ENCODE data around the gene RASGEF1B.

The RASGEF1B gene

DNA sequence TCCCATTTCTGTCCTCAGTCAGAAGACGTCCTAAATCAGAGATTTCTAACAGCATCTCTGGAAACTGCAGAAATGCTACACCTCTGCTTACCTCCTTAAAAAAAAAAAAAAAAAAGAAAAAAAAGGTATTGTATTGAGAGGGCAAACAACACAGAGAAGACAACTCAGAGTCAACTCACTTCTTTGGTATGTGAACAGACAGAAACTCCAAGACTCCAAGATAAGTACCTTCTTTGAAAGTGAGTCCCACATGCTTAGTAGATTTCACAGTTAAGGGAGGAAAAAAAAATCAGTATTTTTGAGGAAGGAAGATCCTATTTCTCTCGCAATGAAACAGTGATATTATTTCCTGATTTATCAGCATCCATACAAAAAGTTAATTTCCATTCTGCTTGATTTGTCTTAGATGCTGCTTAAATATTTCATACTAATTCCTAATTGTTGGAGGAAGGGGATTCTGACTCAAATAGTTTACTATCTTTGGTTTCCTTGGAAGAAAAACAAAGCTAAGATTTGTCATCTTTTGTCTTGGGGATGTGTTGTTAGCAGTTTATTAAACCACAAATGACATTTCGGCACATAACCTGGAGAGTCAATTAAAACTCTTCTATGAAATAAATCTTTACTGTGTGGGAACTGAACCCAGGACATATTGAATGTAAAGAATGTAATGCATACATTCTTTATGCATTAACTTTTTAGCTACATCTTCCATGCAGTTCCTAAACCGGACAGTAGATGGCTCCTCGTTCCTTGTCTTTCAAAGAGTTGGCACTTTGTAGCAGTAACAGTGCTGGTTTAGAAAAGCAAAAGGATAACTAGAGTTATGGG is 4.7 kb downstream of the RASGEF1B start:
- DNase-seq (ENCODE audit: low read depth in 2 of 2): peak; percentile 62 to 64

GRCh38 chr4:81465406-81466340 is 6.0 kb downstream of the RASGEF1B start:
- DNase-seq (ENCODE audit: low read depth in 2 of 2): no peak

DNA sequence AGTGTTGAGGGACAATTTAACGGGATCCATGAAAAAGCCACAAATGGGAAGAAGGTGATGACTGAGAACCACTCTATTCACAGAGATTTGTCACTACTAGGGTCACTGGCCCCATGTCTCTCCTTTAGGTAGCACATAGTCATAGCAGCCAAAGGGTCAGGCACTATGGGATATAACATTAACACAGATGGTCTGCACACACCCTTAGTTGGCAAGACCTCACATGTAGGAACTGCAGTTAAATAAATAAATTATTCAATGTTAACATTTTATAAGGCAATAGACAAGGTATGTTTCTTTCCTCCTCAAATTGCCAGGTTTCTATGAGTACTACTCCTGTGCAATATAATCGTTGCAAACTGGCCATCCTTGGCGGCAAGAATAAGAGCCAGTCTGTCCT is 10.9 kb downstream of the RASGEF1B start:
- no peak for DNase-seq (ENCODE audit: low read depth in 2 of 2)

DNA sequence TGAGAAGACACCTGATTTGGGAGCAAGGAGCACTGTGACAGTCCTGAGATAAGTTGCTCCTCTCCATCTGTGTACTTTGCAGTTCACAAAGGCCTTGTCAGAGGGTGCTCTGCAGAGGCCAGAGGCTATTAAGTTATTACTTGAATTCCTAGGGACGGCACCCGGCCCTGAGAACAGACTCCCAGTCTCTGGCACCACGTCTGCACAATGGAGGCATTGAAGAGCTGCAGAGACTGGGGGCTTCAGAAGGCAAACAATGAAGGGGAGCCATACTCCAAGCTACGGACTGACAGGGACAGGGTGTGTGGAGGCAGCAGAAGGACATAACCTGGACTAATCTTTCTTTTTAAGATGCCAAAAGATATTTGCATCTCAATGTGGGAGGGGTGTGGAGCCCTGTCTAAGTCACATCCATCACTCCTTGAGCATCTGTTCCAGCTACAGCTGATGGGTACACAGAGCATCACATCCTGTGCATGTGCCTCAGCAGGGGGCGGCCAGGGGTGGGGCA is 11.5 kb downstream of the RASGEF1B start:
- DNase-seq (ENCODE audit: low read depth in 2 of 2): no peak

- no peak for DNase-seq (ENCODE audit: low read depth in 2 of 2)
Measured at GRCh38 chr4:81459228-81459627, 12.5 kb downstream of the RASGEF1B start.

- DNase-seq (ENCODE audit: low read depth in 2 of 2): no peak
Measured at GRCh38 chr4:81457921-81458520, 13.7 kb downstream of the RASGEF1B start.

DNA sequence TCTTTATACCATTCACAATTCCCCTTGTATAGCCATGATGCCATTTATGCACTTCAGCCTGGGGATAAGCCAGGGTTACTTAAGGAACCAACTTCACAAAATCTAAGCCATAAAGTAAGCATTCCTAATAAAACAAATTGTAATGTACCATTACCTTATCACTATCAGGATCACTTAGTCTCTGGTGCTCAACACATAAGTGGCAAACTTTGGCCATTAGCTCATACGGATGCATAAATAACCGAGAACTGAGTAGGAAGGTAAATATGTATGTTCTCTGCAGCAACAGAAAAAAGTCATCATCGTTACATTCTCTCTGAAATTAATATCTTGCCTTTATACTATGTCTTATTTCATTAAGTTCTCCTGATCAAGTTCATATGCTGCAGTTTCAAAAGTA is 14.4 kb downstream of the RASGEF1B start:
- no peak for DNase-seq (ENCODE audit: low read depth in 2 of 2)

GRCh38 chr4:81455897-81456296 is 15.8 kb downstream of the RASGEF1B start:
- no peak for DNase-seq (ENCODE audit: low read depth in 2 of 2)

- no peak for DNase-seq (ENCODE audit: low read depth in 2 of 2)
Measured at GRCh38 chr4:81454948-81455347, 16.8 kb downstream of the RASGEF1B start.

DNA sequence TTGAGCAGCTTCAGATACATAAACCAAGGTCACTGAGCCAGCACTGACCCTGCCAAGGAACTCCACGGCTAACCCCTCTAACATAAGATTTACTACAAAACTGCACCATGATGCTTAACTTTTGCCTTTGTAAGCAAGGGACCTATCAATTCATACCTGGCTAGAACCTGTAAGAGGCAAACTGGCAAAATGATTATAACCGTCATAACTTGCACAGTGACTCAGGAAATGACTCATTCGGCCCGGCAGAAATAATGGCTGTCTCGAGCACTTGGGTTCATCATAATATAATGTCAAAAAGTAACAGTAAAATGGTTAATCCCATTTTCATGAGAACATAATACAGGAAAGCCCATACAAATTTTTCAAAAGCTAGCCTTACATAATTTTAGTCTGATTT is 17.2 kb downstream of the RASGEF1B start:
- peak; percentile 30 to 34 for DNase-seq (ENCODE audit: low read depth in 2 of 2)

DNA sequence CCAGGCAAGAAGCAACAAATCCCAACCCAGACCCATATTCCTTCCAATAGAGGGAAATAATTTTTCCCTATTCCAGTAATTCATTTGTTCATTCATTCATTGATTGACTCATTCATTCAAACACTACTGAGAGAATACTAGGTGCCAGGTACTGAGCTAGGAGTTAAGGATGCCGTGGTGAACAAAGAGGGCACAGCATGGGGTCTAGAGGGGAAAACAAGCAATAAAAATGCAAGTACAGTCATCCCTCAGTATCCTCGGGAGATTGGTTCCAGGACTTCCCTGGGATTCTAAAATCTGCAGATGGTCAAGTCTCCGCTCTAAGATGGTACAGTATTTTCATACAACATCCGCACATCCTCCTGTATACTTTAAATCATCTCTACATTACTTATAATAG is 18.7 kb downstream of the RASGEF1B start:
- no peak for DNase-seq (ENCODE audit: low read depth in 2 of 2)

GRCh38 chr4:81452452-81453006 is 19.2 kb downstream of the RASGEF1B start:
- no peak for DNase-seq (ENCODE audit: low read depth in 2 of 2)

DNA sequence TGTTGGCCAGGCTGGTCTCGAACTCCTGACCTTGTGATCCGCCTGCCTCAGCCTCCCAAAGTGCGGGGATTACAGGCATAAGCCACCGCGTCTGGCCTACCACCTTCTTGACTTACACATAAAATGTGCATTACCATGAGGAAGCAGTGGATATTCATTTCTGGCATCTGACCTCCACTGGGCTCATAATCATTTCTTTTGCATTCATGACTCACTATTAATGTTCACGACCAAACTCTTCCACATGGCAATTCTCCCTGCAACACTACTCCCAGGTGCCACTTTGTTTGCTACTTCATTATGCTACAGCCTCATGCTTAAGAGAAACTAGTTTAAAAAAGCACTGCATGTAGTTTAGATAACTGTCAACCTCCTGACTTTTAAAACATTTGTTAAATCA is 22.7 kb downstream of the RASGEF1B start:
- DNase-seq (ENCODE audit: low read depth in 2 of 2): no peak

GRCh38 chr4:81447566-81448229 is 24.0 kb downstream of the RASGEF1B start:
- DNase-seq (ENCODE audit: low read depth in 2 of 2): no peak

GRCh38 chr4:81446634-81447033 is 25.1 kb downstream of the RASGEF1B start:
- no peak for DNase-seq (ENCODE audit: low read depth in 2 of 2)

- DNase-seq (ENCODE audit: low read depth in 2 of 2): no peak
Measured at GRCh38 chr4:81445196-81445595, 26.5 kb downstream of the RASGEF1B start.

DNA sequence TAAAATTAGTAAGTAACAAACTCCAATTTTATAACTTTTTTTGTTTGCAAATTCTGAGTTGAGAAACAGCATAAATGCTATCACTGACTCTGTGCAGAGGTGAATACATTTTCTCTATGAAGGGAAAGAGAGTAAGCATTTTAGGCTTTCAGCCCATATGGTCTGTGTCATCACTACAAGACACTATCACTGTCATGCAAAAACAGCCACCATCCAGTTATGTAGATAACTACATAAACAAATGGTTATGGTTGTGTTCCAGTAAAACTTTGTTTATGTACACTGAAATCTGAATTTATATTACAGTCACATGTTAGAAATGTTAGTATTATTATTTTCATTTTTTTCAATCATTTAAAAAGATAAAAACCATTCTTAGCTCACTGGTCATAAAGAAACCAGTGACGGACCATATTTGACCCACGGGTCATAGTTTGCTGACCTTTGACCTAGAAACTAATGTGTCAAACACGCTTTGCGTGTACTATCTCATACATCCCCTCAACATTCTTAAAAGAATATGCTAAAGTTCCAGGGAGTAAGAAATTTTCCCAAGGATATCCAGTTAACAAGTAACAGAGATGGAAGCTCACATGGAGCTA is 29.1 kb downstream of the RASGEF1B start:
- DNase-seq (ENCODE audit: low read depth in 2 of 2): no peak

GRCh38 chr4:81440949-81441348 is 30.8 kb downstream of the RASGEF1B start:
- no peak for DNase-seq (ENCODE audit: low read depth in 2 of 2)

DNA sequence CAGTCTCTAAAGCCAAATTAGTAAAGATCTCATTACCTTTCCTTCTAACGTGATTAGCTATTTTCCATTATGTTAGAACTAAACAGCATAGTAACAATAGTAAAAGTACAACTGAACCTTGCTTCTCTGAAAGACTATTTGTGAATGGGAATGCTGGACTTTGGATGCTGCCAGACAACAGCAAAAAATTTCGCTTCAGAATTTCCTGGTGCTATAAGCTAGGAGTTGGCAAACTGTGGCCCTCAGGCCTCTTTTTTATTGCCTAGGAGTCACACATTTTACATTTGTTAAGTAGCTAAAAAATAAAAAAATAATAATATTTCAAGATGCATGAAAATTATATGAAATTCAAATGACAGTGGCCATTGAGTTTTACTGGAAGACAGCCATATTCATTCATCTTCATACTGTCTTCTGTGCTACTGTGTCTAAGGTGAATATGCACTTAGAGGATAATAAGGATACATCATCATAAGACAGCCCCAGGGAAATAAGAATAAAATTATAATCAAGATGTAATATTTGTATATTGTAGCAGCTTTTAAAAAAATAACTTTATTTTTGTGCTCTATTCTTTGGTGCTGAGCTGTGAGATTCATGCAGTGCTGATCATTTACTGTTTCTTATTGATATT is 34.6 kb downstream of the RASGEF1B start:
- DNase-seq (ENCODE audit: low read depth in 2 of 2): no peak

DNA sequence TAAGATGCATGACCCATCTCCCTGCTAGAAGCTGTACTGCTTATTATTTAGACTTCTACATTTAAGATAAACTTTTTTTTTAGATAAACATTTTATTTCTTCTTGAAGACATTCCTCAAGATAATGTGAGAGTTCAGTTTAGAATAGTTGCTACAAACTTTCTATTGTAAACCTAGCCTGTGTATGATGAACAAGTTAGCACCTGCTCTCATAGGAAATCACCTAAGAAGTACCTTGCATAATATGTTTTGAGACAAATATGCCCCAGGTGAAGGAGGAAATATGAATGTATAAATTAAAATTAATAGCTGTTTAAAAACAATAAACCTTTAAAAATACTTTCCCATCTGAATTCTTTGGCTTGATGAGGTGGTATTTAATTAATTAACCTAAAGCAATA is 35.6 kb downstream of the RASGEF1B start:
- DNase-seq (ENCODE audit: low read depth in 2 of 2): no peak
